Endometrium (tissue), 2 donors: Measurements from ENCODE around the gene GNRH2.
"Not testable (repeated sequence)": the region's sequence is repeated elsewhere in the genome, so short reads cannot be mapped to it uniquely, and the experiment has no call there.

Source experiments
- FAIRE-seq: peaks from 2 replicates; lab custom pipeline; 2012; peaks lifted over from hg19 to GRCh38; lab: Jason Lieb, UNC
- donor health status: control.
- donor health status: control.

Gene GNRH2, protein sequence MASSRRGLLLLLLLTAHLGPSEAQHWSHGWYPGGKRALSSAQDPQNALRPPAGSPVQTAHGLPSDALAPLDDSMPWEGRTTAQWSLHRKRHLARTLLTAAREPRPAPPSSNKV

DNA sequence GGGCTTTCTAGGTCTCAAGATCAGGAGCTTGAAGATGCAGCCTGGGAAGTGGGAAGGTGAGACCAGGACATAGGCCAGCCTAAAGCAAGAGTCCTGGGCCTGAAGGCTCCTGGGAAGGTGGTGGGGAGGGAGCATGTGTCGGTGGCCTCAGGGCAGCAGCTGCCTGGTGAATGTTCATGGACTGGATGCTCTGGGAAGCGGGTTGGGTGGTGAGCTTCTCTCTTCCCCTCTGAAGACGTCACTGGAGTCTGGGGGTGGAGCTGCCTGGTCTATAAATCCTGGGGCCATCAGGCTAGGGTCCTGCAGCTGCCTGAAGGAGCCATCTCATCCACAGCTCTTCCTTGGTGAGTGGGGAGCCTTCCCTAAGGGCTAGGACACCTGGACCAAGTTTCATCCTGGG, at the start of gene GNRH2:
GNRH2 (plus strand) TSS at position 301 of the 400 bp plus-strand sequence. CDS start 793 bp downstream, outside the sequence.
- no peak for FAIRE-seq

DNA sequence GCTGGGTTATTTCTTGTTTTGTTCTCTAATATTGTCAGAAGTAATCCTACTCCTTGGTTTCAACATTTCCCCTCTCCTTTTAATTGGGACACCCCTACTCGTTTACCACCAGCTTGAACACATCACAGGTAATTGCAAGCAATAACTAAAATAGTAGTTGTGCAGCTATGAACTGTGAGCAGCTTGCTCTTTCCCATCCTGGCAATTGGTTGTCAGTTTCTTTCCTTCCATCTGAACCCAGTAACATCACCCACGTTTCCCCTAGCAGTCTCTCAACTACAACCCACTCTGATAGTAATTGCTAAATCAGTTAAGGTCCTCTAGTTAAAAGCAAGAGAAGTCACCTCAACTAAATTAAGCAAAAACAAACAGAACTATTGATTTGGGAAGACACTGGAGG, 47.6 kb upstream of the GNRH2 start:
- no peak for FAIRE-seq

DNA sequence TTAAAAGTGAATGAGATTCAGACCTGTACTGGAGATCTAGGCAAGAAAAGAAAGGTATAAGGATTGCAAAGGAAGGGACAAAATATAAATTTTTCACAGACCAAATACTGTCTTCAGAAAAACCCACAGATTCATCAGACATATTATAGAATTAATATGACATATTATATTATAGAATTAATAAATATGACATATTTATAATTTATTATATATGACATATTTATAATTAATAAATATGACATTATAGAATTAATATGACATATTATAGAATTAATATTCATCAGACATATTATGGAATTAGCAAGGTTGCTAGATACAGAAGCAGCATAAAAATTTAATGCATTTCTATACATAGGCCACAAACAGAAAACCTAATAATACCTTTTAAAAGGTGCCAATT, 44.7 kb upstream of the GNRH2 start:
- FAIRE-seq: peak; percentile 55

DNA sequence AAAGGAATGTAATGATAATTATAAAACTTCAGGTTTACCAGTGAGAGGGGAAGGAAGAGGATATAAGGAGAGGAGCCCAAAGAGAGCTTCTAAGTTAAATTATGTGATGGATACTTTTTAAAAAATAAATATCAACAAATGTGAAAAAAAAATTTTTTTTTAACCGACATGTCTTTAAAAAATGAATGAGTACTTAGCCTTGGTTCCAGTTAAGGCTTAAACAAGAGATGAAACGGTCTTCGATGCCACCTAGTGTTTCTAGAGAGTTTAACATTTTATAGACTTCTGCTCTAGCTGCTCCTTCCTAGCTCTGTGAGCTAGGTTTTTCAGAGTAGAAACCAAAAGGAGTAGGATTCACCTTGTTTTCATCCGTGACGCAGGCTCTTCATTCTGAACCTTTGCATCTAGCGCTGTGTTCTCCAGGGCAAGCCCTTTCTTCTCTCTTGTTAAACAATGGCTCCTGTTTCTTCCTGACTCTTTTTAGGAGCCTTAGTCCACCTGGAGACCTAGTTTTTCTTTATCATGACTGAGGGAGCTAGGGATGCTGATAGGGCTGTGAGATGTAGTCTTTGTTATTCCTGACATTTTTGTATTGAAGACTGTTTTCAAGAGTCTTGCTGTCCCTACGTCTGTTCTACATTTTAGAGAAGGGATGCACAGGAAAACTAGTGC, 42.4 kb upstream of the GNRH2 start:
- peak; percentile 94 for FAIRE-seq

DNA sequence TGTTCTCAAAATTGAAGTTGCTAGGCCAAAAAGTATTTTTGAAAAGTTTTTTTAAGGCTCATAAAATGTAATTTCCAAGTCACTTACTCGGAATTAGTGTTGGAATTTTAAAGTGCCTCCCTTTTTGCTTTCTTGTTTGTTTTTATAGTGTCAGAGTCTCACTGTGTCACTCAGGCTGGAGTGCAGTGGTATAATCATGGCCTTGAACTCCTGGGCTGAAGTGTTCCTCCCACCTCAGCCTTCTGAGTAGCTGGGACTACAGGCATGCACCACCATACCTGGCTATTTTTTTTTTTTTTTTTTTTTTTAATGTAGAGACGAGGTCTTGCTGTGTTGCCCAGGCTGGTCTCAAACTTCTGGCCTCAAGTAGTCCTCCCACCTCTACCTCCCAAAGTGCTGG, 40.0 kb upstream of the GNRH2 start:
- no peak for FAIRE-seq

DNA sequence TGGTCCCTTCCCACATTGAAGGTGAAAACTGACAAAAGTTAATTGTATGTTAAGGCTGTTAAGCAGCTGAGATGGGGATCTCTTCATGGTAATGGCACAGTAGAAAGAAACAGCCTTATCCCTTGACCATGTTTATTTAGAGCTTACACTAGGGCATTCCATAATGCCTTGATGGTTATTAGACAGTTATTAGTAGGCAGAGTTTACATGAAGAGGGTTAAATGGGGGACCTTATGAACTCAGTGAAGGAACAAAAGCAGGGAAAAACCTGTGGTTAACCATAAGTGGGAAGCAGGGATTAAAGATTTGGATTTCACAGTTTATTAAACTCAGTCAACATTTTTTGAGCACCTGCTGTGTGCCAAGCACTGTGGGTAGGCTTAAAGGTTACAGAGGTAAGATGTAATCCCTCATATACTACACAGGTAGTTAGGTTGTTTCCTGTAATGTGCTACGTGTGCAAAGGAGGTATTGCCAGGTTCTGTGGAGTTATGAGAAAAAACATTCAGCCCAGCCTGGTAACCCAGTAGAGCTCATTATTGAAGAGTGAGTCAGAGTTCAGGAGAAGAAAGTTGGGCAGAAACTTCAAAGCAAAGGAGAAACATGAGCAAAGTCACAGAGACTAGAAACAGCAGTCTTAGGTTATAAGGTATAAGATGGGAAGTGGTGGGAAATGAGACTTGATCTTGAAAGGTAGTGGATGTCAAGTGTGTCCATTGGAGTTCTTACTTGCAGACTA, 32.3 kb upstream of the GNRH2 start:
- no peak for FAIRE-seq

DNA sequence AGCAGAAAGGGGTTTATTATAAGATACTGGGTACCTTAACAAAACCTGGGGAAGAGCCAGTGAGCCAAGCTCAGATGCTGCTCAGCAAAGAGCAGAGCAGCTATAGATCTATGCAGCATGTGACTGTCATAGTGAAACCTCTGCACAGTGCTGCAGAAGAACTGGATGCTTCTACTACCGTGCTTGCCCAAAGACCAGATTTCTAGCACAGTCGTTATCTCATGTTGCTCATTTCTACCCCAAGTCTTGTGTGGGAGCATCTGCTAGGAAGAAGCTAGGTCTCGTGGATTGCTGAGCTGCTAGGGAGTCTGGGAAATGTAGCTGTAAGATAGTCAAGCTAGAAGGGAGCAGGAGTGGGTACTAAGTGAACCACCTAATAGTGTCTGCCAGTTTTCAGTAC, 31.7 kb upstream of the GNRH2 start:
- FAIRE-seq: no peak

DNA sequence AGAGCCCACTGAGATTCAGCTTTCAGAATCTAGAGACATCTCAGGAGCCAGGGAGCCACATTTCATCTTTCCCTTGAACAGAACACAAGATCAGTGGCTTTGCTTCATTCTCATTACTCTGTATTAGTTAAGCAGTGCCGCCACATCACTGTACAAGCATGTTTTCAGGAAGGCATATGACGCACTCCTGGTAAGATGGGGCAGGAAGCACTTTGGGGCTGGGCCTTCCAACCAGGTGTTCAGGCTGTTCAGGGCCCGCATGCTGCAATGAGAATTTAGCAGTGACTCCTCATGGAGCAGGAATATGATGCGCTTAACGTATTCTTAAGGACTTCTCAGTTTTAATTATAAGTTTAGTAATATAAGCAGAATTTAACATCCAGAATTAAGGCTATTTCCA, 29.7 kb upstream of the GNRH2 start:
- no peak for FAIRE-seq

DNA sequence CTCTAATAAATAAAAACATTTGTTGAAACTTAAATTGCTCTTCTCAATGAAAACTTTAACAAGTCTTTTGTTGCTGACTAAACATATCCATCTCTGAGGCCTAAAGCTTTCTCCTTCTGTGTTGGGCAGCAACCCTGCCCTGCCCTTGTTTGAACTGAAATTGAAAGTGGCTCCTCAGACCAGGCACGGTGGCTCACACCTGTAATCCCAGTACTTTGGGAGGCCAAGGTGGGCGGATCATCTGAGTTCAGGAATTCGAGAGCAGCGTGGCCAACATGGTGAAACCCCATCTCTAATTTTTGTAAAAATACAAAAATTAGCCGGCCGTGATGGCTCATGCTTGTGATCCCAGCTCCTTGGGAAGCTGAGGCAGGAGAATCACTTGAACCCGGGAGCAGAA, 29.2 kb upstream of the GNRH2 start:
- no peak for FAIRE-seq

DNA sequence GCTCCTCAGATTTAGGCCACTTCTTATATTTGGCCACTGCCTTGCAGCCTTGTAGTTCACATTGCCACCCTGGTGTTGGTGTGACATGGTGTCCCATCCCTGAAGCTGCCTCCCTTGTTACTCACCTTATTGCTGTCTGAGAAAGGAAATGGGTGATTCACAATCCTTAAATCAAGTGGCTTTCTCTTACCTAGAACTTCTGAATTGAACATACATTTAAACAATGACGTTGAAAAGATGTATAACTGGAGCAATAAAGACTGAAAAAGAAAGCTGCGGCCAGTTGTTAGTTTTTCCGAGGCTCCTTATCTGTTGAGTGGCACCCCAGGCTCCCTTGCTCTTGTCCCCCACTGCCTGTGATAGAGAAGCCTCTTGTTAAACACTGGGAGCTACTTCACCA, 28.8 kb upstream of the GNRH2 start:
- FAIRE-seq: no peak

DNA sequence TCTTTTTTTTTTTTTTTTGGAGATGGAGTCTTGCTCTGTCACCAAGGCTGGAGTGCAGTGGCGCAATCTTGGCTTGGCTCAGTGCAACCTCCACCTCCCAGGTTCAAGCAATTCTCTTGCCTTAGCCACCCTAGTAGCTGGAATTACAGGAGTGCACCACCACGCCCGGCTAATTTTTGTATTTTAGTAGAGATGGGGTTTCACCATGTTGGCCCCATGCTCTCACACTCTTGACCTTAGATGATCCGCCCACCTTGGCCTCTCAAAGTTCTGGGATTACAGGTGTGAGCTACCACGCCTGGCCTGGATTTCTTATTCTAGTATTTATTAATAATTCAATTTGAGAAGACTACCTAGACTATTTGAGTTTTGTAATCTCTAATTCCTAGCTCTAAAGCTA, 28.1 kb upstream of the GNRH2 start:
- not testable (repeated sequence) for FAIRE-seq

DNA sequence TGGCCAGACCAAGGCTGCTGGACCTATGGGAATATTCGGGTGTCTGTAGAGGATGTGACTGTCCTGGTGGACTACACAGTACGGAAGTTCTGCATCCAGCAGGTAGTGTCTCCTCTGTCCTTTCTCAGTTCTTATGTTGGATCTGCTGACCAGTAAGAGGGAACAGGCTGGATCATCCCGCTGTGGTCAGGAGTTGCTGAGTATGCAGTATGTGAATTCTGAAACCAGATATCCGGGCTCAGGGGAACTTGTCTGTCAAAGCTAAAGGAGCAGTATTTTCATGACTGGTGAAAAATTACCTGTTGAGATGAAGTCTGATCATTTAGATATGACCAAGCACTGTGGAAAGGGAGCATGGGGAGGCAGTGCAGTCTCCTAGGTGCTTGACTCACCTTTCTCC, 22.1 kb upstream of the GNRH2 start:
- no peak for FAIRE-seq

DNA sequence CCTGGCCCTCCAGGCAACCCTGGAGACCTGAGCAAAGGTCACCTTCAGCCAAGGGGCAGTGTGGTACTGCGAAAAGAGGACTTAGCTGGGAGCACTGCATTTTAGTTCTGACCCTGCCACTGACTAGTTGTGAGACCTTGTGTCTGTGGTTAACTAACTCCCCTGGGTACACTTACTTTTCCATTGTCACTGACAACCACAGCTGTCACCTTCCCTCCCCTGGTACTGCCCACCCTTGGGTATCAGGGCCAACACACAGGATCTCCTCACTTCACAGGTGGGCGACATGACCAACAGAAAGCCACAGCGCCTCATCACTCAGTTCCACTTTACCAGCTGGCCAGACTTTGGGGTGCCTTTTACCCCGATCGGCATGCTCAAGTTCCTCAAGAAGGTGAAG, 21.6 kb upstream of the GNRH2 start:
- no peak for FAIRE-seq

DNA sequence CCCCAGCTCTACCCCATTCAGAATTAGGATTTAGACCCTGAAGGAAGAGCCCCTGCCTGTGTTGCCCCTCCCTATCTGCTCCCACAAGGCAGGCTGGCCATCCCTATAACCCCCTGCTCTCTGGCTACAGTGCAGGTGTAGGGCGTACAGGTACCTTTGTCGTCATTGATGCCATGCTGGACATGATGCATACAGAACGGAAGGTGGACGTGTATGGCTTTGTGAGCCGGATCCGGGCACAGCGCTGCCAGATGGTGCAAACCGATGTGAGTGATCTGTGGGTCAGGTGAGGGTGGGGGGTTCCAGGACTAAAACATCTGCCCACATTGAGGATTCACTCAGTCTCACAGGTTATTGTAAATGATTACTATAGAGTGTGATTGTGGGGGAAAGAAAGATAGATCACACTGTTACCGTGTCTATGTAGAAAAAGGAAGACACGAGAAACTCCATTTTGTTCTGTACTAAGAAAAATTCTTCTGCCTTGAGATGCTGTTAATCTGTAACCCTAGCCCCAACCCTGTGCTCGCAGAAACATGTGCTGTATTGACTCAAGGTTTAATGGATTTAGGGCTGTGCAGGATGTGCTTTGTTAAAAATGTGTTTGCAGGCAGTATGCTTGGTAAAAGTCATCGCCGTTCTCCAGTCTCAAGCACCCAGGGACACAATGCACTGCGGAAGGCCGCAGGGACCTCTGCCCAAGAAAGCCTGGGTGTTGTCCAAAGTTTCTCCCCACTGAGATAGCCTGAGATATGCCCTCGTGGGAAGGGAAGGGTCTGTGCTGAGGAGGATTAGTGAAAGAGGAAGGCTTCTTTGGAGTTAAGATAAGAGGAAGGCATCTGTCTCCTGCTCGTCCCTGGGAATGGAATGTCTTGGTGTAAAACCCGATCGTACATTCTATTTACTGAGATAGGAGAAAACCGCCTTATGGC, 20.6 kb upstream of the GNRH2 start:
- not testable (repeated sequence) for FAIRE-seq

DNA sequence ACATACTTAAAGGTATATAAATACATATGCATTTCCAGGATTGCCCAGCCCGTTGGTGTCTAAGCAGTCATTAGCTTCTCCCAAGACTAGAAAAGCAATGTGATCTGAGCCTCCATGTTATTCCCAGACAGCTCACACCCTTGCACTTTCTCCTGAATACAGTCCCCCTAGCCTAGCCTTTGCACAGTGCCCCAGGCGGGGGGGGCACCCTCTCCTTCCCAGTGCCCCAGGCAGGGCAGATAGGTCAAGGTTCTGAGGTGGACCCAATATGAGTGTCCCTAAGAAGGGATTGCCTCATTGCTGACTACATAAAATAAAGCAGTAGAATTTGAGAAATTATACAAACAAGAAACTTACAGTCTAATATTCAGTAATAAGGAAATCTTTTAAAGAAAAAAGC, 15.4 kb upstream of the GNRH2 start:
- no peak for FAIRE-seq

DNA sequence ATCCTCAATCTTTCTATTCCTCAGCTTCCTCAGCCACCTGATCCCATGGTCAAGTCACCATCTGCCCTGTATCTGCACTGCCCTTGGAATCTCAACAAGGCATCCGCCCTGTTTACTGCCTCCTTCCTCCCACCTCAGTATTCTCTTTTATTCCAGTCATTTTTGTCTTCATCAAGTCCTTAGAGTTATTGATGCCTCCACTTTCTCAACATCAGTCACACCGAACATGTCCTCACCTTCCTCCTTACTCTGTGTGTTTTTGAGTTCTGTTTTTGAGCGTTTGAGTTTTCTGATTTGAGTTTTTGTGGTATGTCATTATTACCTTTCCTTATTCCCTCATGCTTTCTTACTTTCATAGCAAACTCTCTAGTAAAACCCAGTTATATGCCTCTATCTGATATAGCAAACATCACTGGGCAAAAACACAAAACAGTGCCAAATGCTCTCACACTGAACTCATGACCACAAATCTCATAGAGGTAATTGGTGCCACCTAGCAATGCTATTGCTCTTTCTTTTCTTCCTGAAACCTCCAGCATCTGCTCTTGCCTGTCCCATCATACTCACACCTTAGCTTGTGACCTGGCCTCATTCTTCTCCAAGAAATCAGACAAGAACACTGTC, 11.8 kb upstream of the GNRH2 start:
- no peak for FAIRE-seq

DNA sequence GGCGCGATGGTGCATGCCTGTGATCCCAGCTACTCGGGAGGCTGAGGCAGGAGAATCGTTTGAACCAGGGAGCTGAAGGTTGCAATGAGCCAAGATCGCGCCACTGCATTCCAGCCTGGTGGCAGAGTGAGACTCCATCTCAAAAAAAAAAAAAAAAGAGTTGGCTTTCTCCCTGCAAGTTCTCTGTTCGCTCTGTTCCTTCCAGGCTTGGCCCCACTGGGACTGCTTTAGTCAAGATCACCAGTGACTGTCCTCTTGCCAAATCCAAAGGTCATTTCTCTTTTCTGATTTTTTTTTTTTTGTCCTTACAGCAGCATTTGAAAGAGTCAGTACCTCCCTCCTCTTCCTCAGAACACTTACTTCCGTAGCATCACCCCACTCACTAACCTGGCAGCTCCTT, 10.8 kb upstream of the GNRH2 start:
- FAIRE-seq: no peak

DNA sequence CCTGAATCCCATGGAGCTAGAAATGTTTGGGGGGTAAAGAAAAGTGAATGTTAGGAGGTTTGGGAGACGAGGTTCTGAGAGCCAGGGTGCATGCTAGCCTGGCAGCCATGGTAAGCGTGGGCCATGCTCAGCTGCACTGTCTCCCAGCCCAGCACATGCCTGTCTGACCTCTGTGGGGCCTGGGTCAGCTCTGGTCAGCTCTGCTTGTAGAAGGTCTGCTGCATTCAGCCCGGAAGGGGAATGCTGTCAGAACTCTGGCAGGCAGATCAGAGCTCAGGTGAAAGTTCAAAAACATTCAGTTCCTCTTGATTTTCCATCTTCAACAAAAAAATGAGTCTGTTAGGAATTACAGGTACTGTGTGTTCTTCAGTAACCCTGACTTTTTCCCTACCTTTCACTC, 5.8 kb upstream of the GNRH2 start:
- FAIRE-seq: no peak

DNA sequence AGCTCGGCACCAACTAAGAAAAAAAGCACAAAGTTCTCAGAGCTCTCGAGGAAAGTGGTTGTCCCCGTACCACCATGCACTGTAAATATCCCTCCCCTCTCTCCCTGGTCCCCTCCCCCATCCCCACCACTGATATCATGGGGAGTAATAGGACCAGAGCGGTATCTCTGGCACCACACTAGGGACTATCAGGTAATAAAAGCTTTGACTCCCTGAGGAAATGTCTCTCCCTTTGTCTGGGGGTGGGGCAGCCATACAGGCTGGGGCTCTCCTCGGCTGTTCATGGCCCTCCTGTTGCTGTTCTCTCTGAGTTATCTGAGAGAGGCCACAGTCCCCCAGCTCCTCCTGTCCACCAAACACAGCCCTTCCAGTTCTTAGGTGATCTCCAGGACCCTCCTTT, 5.0 kb upstream of the GNRH2 start:
- no peak for FAIRE-seq

DNA sequence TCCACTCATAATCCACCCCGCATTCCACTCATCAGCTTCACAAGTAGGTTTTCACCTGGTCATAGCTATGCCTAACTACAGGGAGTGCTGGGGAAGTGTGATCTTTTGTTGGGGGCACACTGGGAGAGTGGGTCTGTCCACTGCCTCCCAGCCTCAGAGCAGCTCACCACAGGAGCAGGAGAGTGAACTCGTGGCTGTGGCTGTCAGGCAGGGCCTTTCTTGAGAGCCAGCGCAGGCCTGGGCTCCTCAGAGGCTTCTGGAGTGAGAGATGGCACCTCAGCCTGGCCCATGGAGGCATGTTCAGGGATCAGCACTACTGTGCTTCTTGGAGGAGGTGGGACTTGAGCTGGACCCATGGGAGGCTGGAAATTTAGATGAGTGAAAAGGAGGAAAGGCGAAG, 4.0 kb upstream of the GNRH2 start:
- no peak for FAIRE-seq

DNA sequence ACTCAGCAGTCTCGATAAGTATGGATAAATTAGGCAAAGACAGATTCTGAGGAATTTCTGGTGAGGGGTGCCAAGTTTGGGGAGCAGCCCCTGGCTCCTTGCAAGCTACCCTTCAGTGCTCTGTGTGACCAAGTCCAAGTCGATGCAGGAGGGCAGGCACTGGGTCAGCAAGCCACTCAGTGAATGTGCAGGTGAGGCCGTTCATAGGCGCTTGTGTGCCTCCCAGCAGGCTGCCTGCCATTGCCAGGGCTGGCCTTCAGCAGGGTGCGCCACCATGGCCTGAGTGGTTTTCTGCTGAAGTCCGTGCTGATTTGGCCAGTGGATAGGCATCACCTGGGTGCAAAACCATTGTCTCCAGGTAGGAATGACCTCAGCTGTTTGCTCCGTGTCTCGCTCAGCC, 3.3 kb upstream of the GNRH2 start:
- FAIRE-seq: no peak

DNA sequence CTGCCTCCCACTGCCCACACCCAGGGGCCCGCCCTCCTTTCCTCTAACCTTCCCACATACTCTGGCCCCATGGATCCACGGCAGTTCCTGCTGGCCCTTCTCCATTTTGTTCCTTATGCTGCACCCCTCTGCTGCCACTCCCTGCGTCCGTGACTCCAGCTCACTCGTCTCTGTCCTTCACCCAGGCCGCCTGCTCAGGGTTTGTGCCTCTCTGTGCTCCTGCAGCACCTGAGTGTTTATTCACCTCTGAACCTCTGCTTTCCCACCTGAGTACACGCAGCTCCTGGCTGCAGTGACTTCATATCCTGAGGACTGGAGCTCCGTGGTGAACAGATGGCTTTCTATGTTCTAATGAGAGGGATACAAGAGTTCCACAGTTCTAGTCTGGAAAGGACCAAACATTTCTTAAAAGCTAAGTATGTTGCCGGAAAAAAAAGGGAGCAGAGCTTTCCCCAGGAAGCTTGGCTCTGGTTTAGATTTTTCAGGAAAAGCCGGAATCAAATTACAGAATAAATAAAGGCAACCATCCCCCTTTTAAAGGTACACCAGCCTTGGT, 1.5 kb upstream of the GNRH2 start:
- no peak for FAIRE-seq
